ENCODE measurements around the gene AHRR. TPM values are rescaled to one million over a fixed set of nuclear protein-coding genes. Genes with fewer than 3 reads are reported as not detected.

AHRR gene
- polyA plus RNA-seq, 3 donors, result 0.15 TPM; not detected in 1

DNA sequence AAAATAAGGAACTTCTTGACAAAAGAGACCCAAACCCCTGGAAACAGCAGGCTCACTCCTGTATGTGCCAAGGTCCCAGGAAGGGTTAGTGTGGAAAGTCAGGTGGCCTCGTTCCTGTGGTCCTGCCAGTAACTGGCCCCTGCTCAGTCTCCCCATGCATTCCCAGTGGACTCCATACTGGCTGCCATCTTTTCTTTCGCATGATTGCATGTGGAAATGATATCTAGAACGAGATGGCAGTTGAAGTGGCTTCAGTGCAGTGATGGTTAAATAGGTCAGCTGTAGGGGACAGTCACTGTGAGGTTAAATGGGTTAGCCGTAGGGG is 30.4 kb downstream of the AHRR start:
- Histone ChIP-seq H3K27ac (ENCODE audit: low read depth in 1 of 2, low read length in 2 of 2) (no peak overlapping the region), H3K27me3 (ENCODE audit: control insufficient read depth in 2 of 2, insufficient read depth in 2 of 2, low read length in 2 of 2) (peaks cover 0 to 9% of the 10 kb centered on the region in 2 donors), H3K79me2 (ENCODE audit: insufficient read depth, low read length) (no peaks in the 10 kb centered on the region), H3K4me2 (replicated peaks; ENCODE audit: extremely low read depth, low read length, poor library complexity, severe bottlenecking) (no peak overlapping the region), H2AFZ (ENCODE audit: insufficient read depth, low read depth, low read length, poor library complexity, severe bottlenecking) (no peak overlapping the region), H3K9ac (ENCODE audit: insufficient read depth, low read length, poor library complexity, severe bottlenecking) (no peak overlapping the region), H3K36me3 (replicated peaks in 1 of 2; ENCODE audit: control insufficient read depth in 1 of 2, insufficient read depth in 2 of 2, low read length in 2 of 2) (no peaks in the 10 kb centered on the region), H3K4me1 (ENCODE audit: control insufficient read depth in 1 of 2, insufficient read depth in 2 of 2, low read length in 2 of 2) (no peaks in the 10 kb centered on the region), H3K4me3 (replicated peaks in 1 of 3; ENCODE audit: low read depth in 2 of 3, low read length in 3 of 3) (no peak overlapping the region), H4K20me1 (ENCODE audit: insufficient read depth, low read length) (no peaks in the 10 kb centered on the region), H3K9me3 (replicated peaks in 1 of 2; ENCODE audit: control insufficient read depth in 1 of 2, insufficient read depth in 1 of 2, low read length in 2 of 2) (no peaks in the 10 kb centered on the region)
- Mint-ChIP-seq H3K4me3 (no peak overlapping the region), H3K36me3 (no peaks in the 10 kb centered on the region), H3K4me1 (no peaks in the 10 kb centered on the region), H3K27me3 (ENCODE audit: low read depth in 3 of 3) (peaks cover 4 to 24% (median 10%) of the 10 kb centered on the region in 3 donors), H3K27ac (no peak overlapping the region), H3K9me3 (peaks cover 0 to 6% (median 0%) of the 10 kb centered on the region in 7 donors)
- DNase-seq, result no peak
- intact Hi-C loops (cut with micrococcal nuclease), result no loop called here
- WGBS (ENCODE audit: insufficient coverage), result 84% methylated on average over 4 of the region's 4 CpGs
- no peak for TF ChIP-seq CTCF (IDR thresholded peaks at IDR 0.05)

- Histone ChIP-seq H3K36me3 (replicated peaks in 1 of 2; ENCODE audit: control insufficient read depth in 1 of 2, insufficient read depth in 2 of 2, low read length in 2 of 2) (no peaks in the 10 kb centered on the region), H4K20me1 (ENCODE audit: insufficient read depth, low read length) (no peaks in the 10 kb centered on the region), H3K27ac (ENCODE audit: low read depth in 1 of 2, low read length in 2 of 2) (no peak overlapping the region), H3K4me3 (replicated peaks in 1 of 3; ENCODE audit: low read depth in 2 of 3, low read length in 3 of 3) (no peak overlapping the region), H3K79me2 (ENCODE audit: insufficient read depth, low read length) (no peaks in the 10 kb centered on the region), H2AFZ (ENCODE audit: insufficient read depth, low read depth, low read length, poor library complexity, severe bottlenecking) (no peak overlapping the region), H3K4me1 (ENCODE audit: control insufficient read depth in 1 of 2, insufficient read depth in 2 of 2, low read length in 2 of 2) (no peaks in the 10 kb centered on the region), H3K27me3 (ENCODE audit: control insufficient read depth in 2 of 2, insufficient read depth in 2 of 2, low read length in 2 of 2) (peaks cover 0 to 4% of the 10 kb centered on the region in 2 donors), H3K9ac (ENCODE audit: insufficient read depth, low read length, poor library complexity, severe bottlenecking) (no peak overlapping the region), H3K4me2 (replicated peaks; ENCODE audit: extremely low read depth, low read length, poor library complexity, severe bottlenecking) (no peak overlapping the region), H3K9me3 (replicated peaks in 1 of 2; ENCODE audit: control insufficient read depth in 1 of 2, insufficient read depth in 1 of 2, low read length in 2 of 2) (no peaks in the 10 kb centered on the region)
- H3K4me1 Mint-ChIP-seq, result no peaks in the 10 kb centered on the region
- peak in 1 of 3 donors; percentile 2 for DNase-seq
- peaks cover 2 to 16% (median 5%) of the 10 kb centered on the region in 3 donors for H3K27me3 Mint-ChIP-seq (ENCODE audit: low read depth in 3 of 3)
- WGBS (ENCODE audit: insufficient coverage), result 100% methylated on average over 4 of the region's 22 CpGs
- no peak overlapping the region for H3K4me3 Mint-ChIP-seq
- intact Hi-C loops (cut with micrococcal nuclease), result no loop called here
- TF ChIP-seq CTCF (IDR thresholded peaks at IDR 0.05), result no peak
- H3K27ac Mint-ChIP-seq, result peak overlapping the region in 1 of 7 donors; percentile 11
- H3K36me3 Mint-ChIP-seq, result no peaks in the 10 kb centered on the region
- H3K9me3 Mint-ChIP-seq, result peaks cover 0 to 6% (median 0%) of the 10 kb centered on the region in 7 donors
Observed at GRCh38 chr5:352639-353611, 31.4 kb downstream of the AHRR start.
